ENCODE data around the gene SLC35B2. TPM values are rescaled to one million over a fixed set of nuclear protein-coding genes. Genes with fewer than 3 reads are reported as not detected.

Gene SLC35B2
- polyA plus RNA-seq, 10 donors: 27.1 to 40.4 (median 32.4) TPM

- DNase-seq: peak in 1 of 3 donors; percentile 6
Measured at GRCh38 chr6:44291841-44292240, 34.5 kb upstream of the SLC35B2 start.

GRCh38 chr6:44289726-44290260 is 32.5 kb upstream of the SLC35B2 start:
- no peak for DNase-seq

- DNase-seq: no peak
Measured at GRCh38 chr6:44286747-44287146, 29.4 kb upstream of the SLC35B2 start.

- DNase-seq: no peak
Measured at GRCh38 chr6:44286285-44286565, 28.9 kb upstream of the SLC35B2 start.

GRCh38 chr6:44285552-44286284 is 28.4 kb upstream of the SLC35B2 start:
- no peak for DNase-seq

- DNase-seq: no peak
Measured at GRCh38 chr6:44284867-44285266, 27.5 kb upstream of the SLC35B2 start.

GRCh38 chr6:44284121-44284520 is 26.8 kb upstream of the SLC35B2 start:
- no peak for DNase-seq

GRCh38 chr6:44278774-44279697 is 21.7 kb upstream of the SLC35B2 start:
- no peak for DNase-seq

- no peak for DNase-seq
Measured at GRCh38 chr6:44278315-44278714, 21.0 kb upstream of the SLC35B2 start.

- no peak for DNase-seq
Measured at GRCh38 chr6:44277763-44278162, 20.4 kb upstream of the SLC35B2 start.

GRCh38 chr6:44276667-44277640 is 19.6 kb upstream of the SLC35B2 start:
- DNase-seq: no peak

GRCh38 chr6:44275749-44276648 is 18.7 kb upstream of the SLC35B2 start:
- DNase-seq: peak in 1 of 3 donors; percentile 74

- DNase-seq: no peak
Measured at GRCh38 chr6:44275271-44275748, 18.0 kb upstream of the SLC35B2 start.

GRCh38 chr6:44273617-44274016 is 16.3 kb upstream of the SLC35B2 start:
- no peak for DNase-seq

- DNase-seq: no peak
Measured at GRCh38 chr6:44272999-44273566, 15.8 kb upstream of the SLC35B2 start.

GRCh38 chr6:44272529-44272928 is 15.2 kb upstream of the SLC35B2 start:
- DNase-seq: no peak

GRCh38 chr6:44271914-44272313 is 14.6 kb upstream of the SLC35B2 start:
- DNase-seq: no peak

- no peak for DNase-seq
Measured at GRCh38 chr6:44271406-44271723, 14.0 kb upstream of the SLC35B2 start.

GRCh38 chr6:44270526-44271405 is 13.4 kb upstream of the SLC35B2 start:
- DNase-seq: no peak

Measured in muscle of back (tissue), 11 donors.